HepG2 (cell line): ENCODE results near the gene FBXO33. TPM values are rescaled to one million over a fixed set of nuclear protein-coding genes. Genes with fewer than 3 reads are reported as not detected.

Experiments used
- ARID5B ChIP-seq: IDR thresholded peaks from 2 replicates; pipeline ENCODE4 v1.4.0; 2020; ENCODE audit warnings: mild to moderate bottlenecking, missing genetic modification reagents
- CREB1 ChIP-seq, 2 experiments: fragments of 450-650 bp in 1 of 2; IDR thresholded peaks; 2 replicates each; pipeline ENCODE4 v1.6.1; 2016 to 2017; ENCODE audit warnings: control low read depth in 1 of 2, mild to moderate bottlenecking in 1 of 2, missing compliant biosample characterization in 1 of 2, missing genetic modification characterization in 1 of 2
- CREBL2 ChIP-seq: sonication (generic); formaldehyde crosslinking; IDR thresholded peaks from 2 replicates; pipeline ENCODE4 v1.8.1; 2023; ENCODE audit warnings: missing genetic modification reagents, mild to moderate bottlenecking, borderline replicate concordance
- DDIT3 ChIP-seq: sonication (generic); formaldehyde crosslinking; IDR thresholded peaks from 2 replicates; pipeline ENCODE4 v1.4.0; 2020; ENCODE audit warnings: mild to moderate bottlenecking, missing genetic modification reagents
- FOXM1 ChIP-seq: sonication (generic); formaldehyde crosslinking; IDR thresholded peaks from 2 replicates; pipeline ENCODE4 v1.5.0; 2020; ENCODE audit warnings: missing genetic modification reagents
- HNF4G ChIP-seq, 2 experiments: sonication (generic) in 1 of 2; formaldehyde crosslinking in 1 of 2; IDR thresholded peaks; 2 replicates each; pipeline versions ENCODE4 v1.4.0 to v1.6.1; 2011 to 2020; ENCODE audit warnings: borderline replicate concordance in 2 of 2, low read depth in 2 of 2, mild to moderate bottlenecking in 2 of 2, low read length in 1 of 2, missing genetic modification reagents in 1 of 2, moderate library complexity in 1 of 2
- HNRNPH1 ChIP-seq: fragments of 200-400 bp; formaldehyde crosslinking; optimal IDR thresholded peaks from 2 replicates; pipeline ENCODE3; 2017; ENCODE audit warnings: mild to moderate bottlenecking, low read depth, low read length
- KLF15 ChIP-seq: sonication (generic); formaldehyde crosslinking; IDR thresholded peaks from 2 replicates; pipeline ENCODE4 v1.8.1; 2023; ENCODE audit warnings: borderline replicate concordance, mild to moderate bottlenecking, inconsistent platforms, missing genetic modification reagents, mixed read lengths
- MED8 ChIP-seq: sonication (generic); formaldehyde crosslinking; IDR thresholded peaks from 2 replicates; pipeline ENCODE4 v1.8.1; 2023; ENCODE audit warnings: mild to moderate bottlenecking, missing genetic modification reagents; ENCODE audit not compliant: insufficient replicate concordance
- RBAK ChIP-seq: sonication (generic); formaldehyde crosslinking; IDR thresholded peaks from 2 replicates; pipeline ENCODE4 v1.5.1; 2020; ENCODE audit warnings: mild to moderate bottlenecking, missing genetic modification reagents
- SIN3A ChIP-seq: IDR thresholded peaks from 2 replicates; pipeline ENCODE4 v1.6.1; 2011; ENCODE audit warnings: low read depth, mild to moderate bottlenecking, control low read depth, low read length, borderline replicate concordance
- USF2 ChIP-seq, 2 experiments: sonication (generic) in 1 of 2; formaldehyde crosslinking in 1 of 2; IDR thresholded peaks; 2 replicates each; pipeline versions ENCODE4 v1.5.1 to v1.6.1; 2011 to 2020; ENCODE audit warnings: borderline replicate concordance in 1 of 2, low read depth in 1 of 2, low read length in 1 of 2, mild to moderate bottlenecking in 1 of 2, missing genetic modification reagents in 1 of 2, moderate library complexity in 1 of 2
- ZFYVE20 ChIP-seq: sonication (generic); formaldehyde crosslinking; IDR thresholded peaks from 2 replicates; pipeline ENCODE4 v1.8.0; 2023; ENCODE audit warnings: low read depth, mild to moderate bottlenecking, moderate library complexity, missing genetic modification reagents, borderline replicate concordance
- ZNF101 ChIP-seq: sonication (generic); formaldehyde crosslinking; IDR thresholded peaks from 2 replicates; pipeline ENCODE4 v1.4.0; 2020; ENCODE audit warnings: mild to moderate bottlenecking, low read depth, missing genetic modification reagents, borderline replicate concordance
- ZNF569 ChIP-seq: sonication (generic); formaldehyde crosslinking; IDR thresholded peaks from 2 replicates; pipeline ENCODE4 v1.5.0; 2020; ENCODE audit warnings: mild to moderate bottlenecking, missing genetic modification reagents, moderate library complexity, borderline replicate concordance
- ZNF713 ChIP-seq: sonication (generic); formaldehyde crosslinking; IDR thresholded peaks from 2 replicates; pipeline ENCODE4 v1.4.0; 2020; ENCODE audit warnings: mild to moderate bottlenecking, missing genetic modification reagents
- ZSCAN5A ChIP-seq: sonication (generic); formaldehyde crosslinking; IDR thresholded peaks from 2 replicates; pipeline ENCODE4 v1.8.0; 2022; ENCODE audit warnings: mild to moderate bottlenecking, missing genetic modification reagents, borderline replicate concordance
- polyA plus RNA-seq, 8 experiments: library from polyadenylated mRNA; depleted of rRNA in 3 of 8; stranded (reverse) in 7 of 8; unstranded in 1 of 8; fragments of >200 nt; fragmentation: Illumina TruSeq in 4 of 8; extraction: Trizol in 4 of 8; gene quantifications; 2 replicates each; pipeline versions ENCODE4 v1.2.1 to v1.2.3, GENCODE V29; 2011 to 2016; ENCODE audit warnings: low read depth in 4 of 8, missing spikeins in 1 of 8, mixed read lengths in 1 of 8; ENCODE audit not compliant: insufficient read depth in 1 of 8
- total RNA-seq, 5 experiments: library from RNA; depleted of rRNA; stranded (reverse); fragments of >200 nt; fragmentation: Illumina TruSeq; extraction: Trizol; gene quantifications; 2 replicates each; pipeline ENCODE4 v1.2.3, GENCODE V29; 2016; ENCODE audit warnings: low read depth in 1 of 5

FBXO33 gene
- total and polyA plus RNA-seq, 2 of the 13 experiments (the other 11 are each of a cell fraction or from before 2014, with no cell fraction given) = 15.5 to 16.9 TPM

- TF ChIP-seq CREBL2 = peak; percentile 86; the same call in 1 of the 2 replicates
- TF ChIP-seq CREB1 (IDR thresholded peaks at IDR 0.05) = peak; percentile 78
- TF ChIP-seq CREB1 (CRISPR knock-in tag; IDR thresholded peaks at IDR 0.05) = no peak
- TF ChIP-seq MED8 = peak; percentile 21
- TF ChIP-seq FOXM1 (CRISPR knock-in tag) = 0 out of 2 replicates have a peak, but pooled peaks have one; percentile 57
- 0 out of 2 replicates have a peak, but pooled peaks have one; percentile 47 for TF ChIP-seq DDIT3 (CRISPR knock-in tag)
- peak; percentile 65; the same call in 1 of the 2 replicates for TF ChIP-seq ZNF569
- no peak for TF ChIP-seq HNRNPH1
- peak; percentile 73; the same call in 1 of the 2 replicates for TF ChIP-seq SIN3A
- TF ChIP-seq ZSCAN5A (CRISPR knock-in tag) = peak; percentile 96; the same call in 1 of the 2 replicates
- TF ChIP-seq ZNF101 (CRISPR knock-in tag) = no peak
- peak; percentile 95; the same call in 1 of the 2 replicates for TF ChIP-seq KLF15 (CRISPR knock-in tag)
- TF ChIP-seq HNF4G (IDR thresholded peaks at IDR 0.05; ENCODE audit: borderline replicate concordance, low read depth, low read length) = peak; percentile 23; the same call in 1 of the 2 replicates
- TF ChIP-seq HNF4G (CRISPR knock-in tag; IDR thresholded peaks at IDR 0.05; ENCODE audit: borderline replicate concordance, low read depth) = peak; percentile 85
- TF ChIP-seq ARID5B (CRISPR knock-in tag) = peak; percentile 87
- TF ChIP-seq ZNF713 (CRISPR knock-in tag) = no peak; the same call in 1 of the 2 replicates
- no peak for TF ChIP-seq ZFYVE20 (CRISPR knock-in tag)
- TF ChIP-seq USF2 (IDR thresholded peaks at IDR 0.05; ENCODE audit: low read depth, low read length) = no peak
- TF ChIP-seq USF2 (CRISPR knock-in tag; IDR thresholded peaks at IDR 0.05; ENCODE audit: borderline replicate concordance) = peak; percentile 88
- TF ChIP-seq RBAK (CRISPR knock-in tag) = no peak; the same call in 1 of the 2 replicates
These were observed 602 bp upstream of the FBXO33 start (continued) for GRCh38 chr14:39432619-39433451.
